Muscle layer of colon (tissue), 2 donors: Measurements from ENCODE around the gene ITPR3.

Experiments
- H3K27ac ChIP-seq: one replicate; pipeline ENCODE4 v1.7.0; 2013; ENCODE audit warnings: low read depth, mild to moderate bottlenecking, low read length, moderate library complexity
- H3K27me3 ChIP-seq, 2 donors: one replicate each; pipeline ENCODE4 v1.7.0; 2013; ENCODE audit warnings: low read length in 2 of 2, mild to moderate bottlenecking in 2 of 2; ENCODE audit not compliant: insufficient read depth in 2 of 2, control insufficient read depth in 1 of 2
- H3K36me3 ChIP-seq: one replicate; pipeline ENCODE4 v1.7.0; 2013; ENCODE audit warnings: mild to moderate bottlenecking, low read length; ENCODE audit not compliant: insufficient read depth
- H3K4me1 ChIP-seq: one replicate; pipeline ENCODE4 v1.7.0; 2013; ENCODE audit warnings: mild to moderate bottlenecking, low read length; ENCODE audit not compliant: insufficient read depth
- H3K4me3 ChIP-seq, 2 donors: one replicate each; pipeline ENCODE4 v1.7.0; 2013; ENCODE audit warnings: low read length in 2 of 2, low read depth in 1 of 2, mild to moderate bottlenecking in 1 of 2, moderate library complexity in 1 of 2
- H3K9ac ChIP-seq: one replicate; pipeline ENCODE4 v1.7.0; 2013; ENCODE audit warnings: low read length
- H3K9me3 ChIP-seq: one replicate; pipeline ENCODE4 v1.7.0; 2013; ENCODE audit warnings: mild to moderate bottlenecking, low read length
- donor health status: abdominal sarcoma.
- donor health status: Adenocarcinoma of cecum.

The ITPR3 gene

GRCh38 chr6:33583591-33584155 is 37.4 kb upstream of the ITPR3 start:
- Histone ChIP-seq H3K9me3 (no peaks in the 10 kb centered on the region), H3K27ac (no peak overlapping the region), H3K27me3 (no peaks in the 10 kb centered on the region), H3K4me1 (peaks cover 15% of the 10 kb centered on the region), H3K36me3 (no peaks in the 10 kb centered on the region), H3K9ac (no peak overlapping the region), H3K4me3 (no peak overlapping the region)

DNA sequence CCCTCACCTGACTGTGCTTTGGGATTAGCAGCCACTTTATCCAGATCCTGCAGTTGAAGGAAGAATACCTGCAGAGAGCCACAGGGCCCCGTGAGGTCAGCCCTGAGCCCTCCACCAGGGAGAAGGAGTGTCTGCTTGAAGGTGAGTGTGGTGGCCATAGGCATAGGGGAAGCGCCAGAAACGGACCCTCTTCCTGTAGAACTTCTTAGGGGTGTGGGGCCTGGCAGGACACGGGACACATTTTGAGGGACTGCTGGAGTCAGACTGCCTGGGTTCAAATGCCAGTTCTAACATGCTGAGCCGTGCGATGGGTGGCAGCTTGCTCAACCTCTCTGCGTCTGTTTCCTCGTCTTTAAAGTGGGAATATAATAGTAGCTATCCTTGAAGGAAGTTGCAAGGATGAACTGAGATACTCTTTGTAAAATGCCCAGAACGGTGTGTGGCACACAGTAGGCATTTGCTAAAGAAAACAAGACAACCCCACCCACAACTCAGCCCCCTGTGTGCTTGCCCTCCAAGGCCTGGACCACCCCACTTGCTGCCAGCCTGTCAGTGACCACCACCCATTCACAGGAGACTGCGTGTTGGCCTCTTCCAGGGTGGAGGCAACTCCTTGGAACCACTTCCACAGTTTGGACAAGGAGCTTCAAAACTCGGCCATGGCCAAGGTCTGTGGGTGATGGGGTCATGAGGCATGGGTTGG is 36.3 kb upstream of the ITPR3 start:
- Histone ChIP-seq H3K9me3 (no peaks in the 10 kb centered on the region), H3K27me3 (no peaks in the 10 kb centered on the region), H3K36me3 (no peaks in the 10 kb centered on the region), H3K9ac (no peak overlapping the region), H3K4me1 (peaks cover 10% of the 10 kb centered on the region), H3K4me3 (no peak overlapping the region), H3K27ac (no peak overlapping the region)

GRCh38 chr6:33585403-33586107 is 35.6 kb upstream of the ITPR3 start:
- no peak overlapping the region for H3K9ac ChIP-seq
- no peaks in the 10 kb centered on the region for H3K9me3 ChIP-seq
- no peaks in the 10 kb centered on the region for H3K36me3 ChIP-seq
- no peak overlapping the region for H3K27ac ChIP-seq
- no peaks in the 10 kb centered on the region for H3K27me3 ChIP-seq
- H3K4me1 ChIP-seq = peaks cover 13% of the 10 kb centered on the region
- H3K4me3 ChIP-seq = peak overlapping the region in 1 of 2 donors; percentile 9

DNA sequence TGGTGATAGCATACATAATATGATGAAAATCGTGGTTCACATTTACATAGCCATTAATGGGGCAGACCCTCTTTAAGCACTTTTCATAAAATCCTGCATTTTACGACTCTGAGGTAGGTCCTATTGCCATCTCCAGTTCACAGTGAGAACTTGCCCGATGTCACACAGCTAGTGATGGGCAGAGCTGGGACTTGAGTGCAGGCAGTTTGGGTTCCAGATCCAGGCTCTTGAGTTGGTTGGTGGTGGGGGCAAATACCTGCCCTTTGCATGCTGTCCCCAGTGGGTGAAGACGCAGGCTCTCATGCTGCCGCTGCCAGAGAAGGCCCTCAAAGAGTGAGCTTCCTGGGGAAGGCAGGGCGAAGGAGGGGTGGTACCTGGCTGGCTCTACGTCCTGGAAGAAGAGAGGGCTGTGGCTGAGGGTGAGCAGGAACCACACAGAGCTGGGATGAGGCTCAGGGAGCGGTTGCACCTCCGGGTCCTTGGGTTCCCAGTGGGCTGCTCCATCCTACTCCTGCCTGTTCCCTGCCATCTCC is 34.9 kb upstream of the ITPR3 start:
- Histone ChIP-seq H3K9me3 (no peaks in the 10 kb centered on the region), H3K27ac (no peak overlapping the region), H3K27me3 (no peaks in the 10 kb centered on the region), H3K9ac (no peak overlapping the region), H3K36me3 (no peaks in the 10 kb centered on the region), H3K4me3 (peak overlapping the region in 1 of 2 donors; percentile 9), H3K4me1 (peaks cover 12% of the 10 kb centered on the region)

- no peaks in the 10 kb centered on the region for H3K9me3 ChIP-seq
- no peaks in the 10 kb centered on the region for H3K27me3 ChIP-seq
- H3K4me3 ChIP-seq = no peak overlapping the region
- H3K27ac ChIP-seq = no peak overlapping the region
- H3K36me3 ChIP-seq = no peaks in the 10 kb centered on the region
- peaks cover 12% of the 10 kb centered on the region for H3K4me1 ChIP-seq
- no peak overlapping the region for H3K9ac ChIP-seq
Observed at GRCh38 chr6:33587529-33587928, 33.6 kb upstream of the ITPR3 start.

DNA sequence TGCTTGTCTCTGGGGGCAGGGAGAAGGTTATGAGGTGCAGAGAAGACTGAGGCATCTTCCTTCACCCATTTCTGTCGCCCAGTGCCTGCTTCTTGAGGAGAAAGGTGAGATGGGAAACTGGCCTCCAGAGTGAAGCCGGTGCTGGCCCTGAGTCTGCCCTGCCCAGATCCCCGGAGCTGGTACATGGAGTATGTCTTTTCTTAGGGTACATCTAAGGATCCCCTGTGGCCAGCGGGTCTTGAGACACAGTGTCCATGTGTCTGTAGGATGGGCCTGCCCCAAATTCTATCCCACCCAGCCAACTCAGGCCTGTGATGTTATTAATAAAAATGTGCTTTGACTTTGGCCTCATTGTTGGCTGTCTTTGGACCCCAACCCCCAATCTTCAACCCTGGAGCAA is 32.2 kb upstream of the ITPR3 start:
- peaks cover 12% of the 10 kb centered on the region for H3K4me1 ChIP-seq
- no peak overlapping the region for H3K4me3 ChIP-seq
- no peak overlapping the region for H3K27ac ChIP-seq
- H3K27me3 ChIP-seq = peaks cover 0 to 8% of the 10 kb centered on the region in 2 donors
- no peak overlapping the region for H3K9ac ChIP-seq
- no peaks in the 10 kb centered on the region for H3K9me3 ChIP-seq
- H3K36me3 ChIP-seq = no peaks in the 10 kb centered on the region

DNA sequence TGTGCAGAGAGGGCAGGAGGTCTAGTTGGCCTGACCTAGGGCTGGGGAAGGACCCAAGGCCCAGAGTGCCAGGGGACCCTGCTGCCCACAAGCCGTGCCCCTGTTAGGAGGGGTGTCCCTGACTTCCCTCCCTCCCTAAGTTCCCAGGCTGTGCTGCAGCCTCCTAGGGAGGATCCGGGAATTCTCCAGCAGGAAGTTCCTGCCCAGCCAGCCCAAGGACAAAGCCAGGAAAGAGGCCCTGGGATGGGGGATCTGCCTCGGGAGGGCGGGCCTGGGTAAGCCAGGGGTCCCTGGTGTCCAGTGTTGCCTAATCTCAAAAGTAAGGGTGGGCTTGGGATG is 31.8 kb upstream of the ITPR3 start:
- H3K9ac ChIP-seq = no peak overlapping the region
- peaks cover 12% of the 10 kb centered on the region for H3K4me1 ChIP-seq
- no peaks in the 10 kb centered on the region for H3K9me3 ChIP-seq
- peaks cover 0 to 8% of the 10 kb centered on the region in 2 donors for H3K27me3 ChIP-seq
- H3K36me3 ChIP-seq = no peaks in the 10 kb centered on the region
- H3K27ac ChIP-seq = no peak overlapping the region
- H3K4me3 ChIP-seq = no peak overlapping the region

GRCh38 chr6:33589731-33590530 is 31.2 kb upstream of the ITPR3 start:
- Histone ChIP-seq H3K27me3 (peaks cover 0 to 8% of the 10 kb centered on the region in 2 donors), H3K4me3 (no peak overlapping the region), H3K9ac (no peak overlapping the region), H3K27ac (no peak overlapping the region), H3K4me1 (peaks cover 12% of the 10 kb centered on the region), H3K9me3 (no peaks in the 10 kb centered on the region), H3K36me3 (no peaks in the 10 kb centered on the region)

GRCh38 chr6:33590531-33591198 is 30.5 kb upstream of the ITPR3 start:
- Histone ChIP-seq H3K4me1 (peaks cover 12% of the 10 kb centered on the region), H3K27ac (no peak overlapping the region), H3K9ac (no peak overlapping the region), H3K36me3 (no peaks in the 10 kb centered on the region), H3K4me3 (no peak overlapping the region), H3K9me3 (no peaks in the 10 kb centered on the region), H3K27me3 (peaks cover 0 to 8% of the 10 kb centered on the region in 2 donors)

DNA sequence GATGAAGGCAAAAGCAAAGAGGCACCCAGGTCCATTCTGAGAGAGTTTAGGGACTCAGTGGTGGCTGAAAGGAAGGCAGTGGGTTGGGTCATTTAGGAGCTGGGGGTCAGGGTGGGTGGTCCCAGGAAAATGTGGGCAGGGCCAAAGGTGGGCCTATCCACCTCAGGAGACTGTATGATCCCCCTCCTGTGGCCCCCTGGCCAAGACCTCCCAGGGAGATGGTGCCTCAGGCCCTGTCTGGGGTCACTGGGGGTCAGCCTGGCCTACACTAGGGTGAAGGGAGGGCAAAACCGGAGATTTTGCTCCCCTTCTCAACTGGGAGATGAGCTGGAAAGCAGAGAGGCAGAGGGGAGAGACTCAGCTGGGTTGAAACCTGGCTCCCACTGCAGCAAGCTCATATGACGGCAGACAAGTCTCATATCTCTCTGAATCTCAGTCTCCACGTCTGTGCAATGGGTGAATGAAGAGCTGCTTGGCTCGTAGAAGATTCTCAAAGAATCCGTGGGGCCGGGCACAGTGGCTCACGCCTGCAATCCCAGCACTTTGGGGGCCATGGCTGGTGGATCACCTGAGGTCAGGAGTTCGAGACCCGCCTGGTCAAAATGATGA is 29.6 kb upstream of the ITPR3 start:
- no peaks in the 10 kb centered on the region for H3K9me3 ChIP-seq
- H3K4me1 ChIP-seq = peaks cover 12% of the 10 kb centered on the region
- H3K36me3 ChIP-seq = no peaks in the 10 kb centered on the region
- H3K4me3 ChIP-seq = no peak overlapping the region
- H3K9ac ChIP-seq = no peak overlapping the region
- peaks cover 0 to 8% of the 10 kb centered on the region in 2 donors for H3K27me3 ChIP-seq
- H3K27ac ChIP-seq = no peak overlapping the region
